Measurements from ENCODE around the gene NTN1. TPM values are rescaled to one million over a fixed set of nuclear protein-coding genes. Genes with fewer than 3 reads are reported as not detected.

Gene NTN1
- total and polyA plus RNA-seq, 2 of the 13 experiments (the other 11 are each of a cell fraction or from before 2014, with no cell fraction given) = 0.04 to 0.05 TPM

DNA sequence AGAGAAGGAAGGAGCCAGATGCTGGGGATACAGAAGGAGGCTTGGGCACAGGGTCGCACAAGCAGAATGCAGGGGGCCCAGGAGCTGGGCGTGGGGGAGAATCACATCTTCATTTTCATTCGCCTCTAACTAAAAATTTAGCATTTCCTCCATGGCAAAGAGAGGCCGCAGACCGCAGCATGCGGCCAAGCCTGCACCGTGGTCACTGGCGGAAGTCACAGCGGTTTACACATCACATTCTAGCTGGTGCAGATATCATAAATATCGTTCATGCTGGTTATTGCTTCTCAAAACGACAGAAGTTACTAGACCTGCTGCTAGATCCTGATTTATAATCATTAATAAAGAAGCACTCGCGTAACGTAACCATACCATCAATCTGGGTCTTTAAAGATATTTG lies 162.0 kb downstream of the NTN1 start:
- no TSS peak for BruUV-seq (replicated peaks)
- Histone ChIP-seq H3K9me3 (ENCODE audit: low read length) (no peaks in the 10 kb centered on the region), H3K27me3 (ENCODE audit: control insufficient read depth in 1 of 2, insufficient read depth in 2 of 2, low read length in 2 of 2) (peaks cover 15 to 85% of the 10 kb centered on the region in 2 experiments), H4K20me1 (ENCODE audit: insufficient read depth, low read length) (no peaks in the 10 kb centered on the region), H3K36me3 (replicated peaks in 1 of 2; ENCODE audit: control insufficient read depth in 1 of 2, insufficient read depth in 2 of 2, low read length in 2 of 2) (no peaks in the 10 kb centered on the region), H3K4me3 (replicated peaks in 1 of 3; ENCODE audit: insufficient read depth in 1 of 3, low read depth in 2 of 3, low read length in 3 of 3) (no peak overlapping the region), H2AFZ (ENCODE audit: low read length) (no peak overlapping the region), H3K79me2 (ENCODE audit: insufficient read depth, low read length) (no peaks in the 10 kb centered on the region), H3K4me2 (ENCODE audit: low read depth, low read length) (no peak overlapping the region), H3K27ac (ENCODE audit: extremely low read length, insufficient read depth, low read length) (no peak overlapping the region), H3K4me1 (ENCODE audit: insufficient read depth, low read length) (no peaks in the 10 kb centered on the region), H3K9ac (ENCODE audit: insufficient read depth, low read depth, low read length) (no peak overlapping the region)
- ATAC-seq (no peak), FAIRE-seq (no peak), DNase-seq (ENCODE audit: low spot score) (no peak)
- ChIA-PET CTCF (ENCODE audit: low intra/inter-chr PET ratio, low total read pairs) (no interaction called here), POLR2A (no interaction called here)
- in situ Hi-C loops (cut with HindIII; ENCODE audit: extremely low pct_ligation_motif_present, low pct_unique_long_range_greater_than_20kb) = no loop called here
- 66% methylated on average over 11 of the region's 14 CpGs for WGBS (ENCODE audit: low lambda C conversion rate)
- intact Hi-C loops (cut with micrococcal nuclease; ENCODE audit: unreplicated experiment) = no loop called here
- no peak for TF ChIP-seq ZNF839 (CRISPR knock-in tag; IDR thresholded peaks at IDR 0.05; ENCODE audit: borderline replicate concordance)
- TF ChIP-seq ZSCAN29 (CRISPR knock-in tag; conservative IDR thresholded peaks at IDR 0.05) = no peak
- no peak for TF ChIP-seq AGO1 (IDR thresholded peaks at IDR 0.05; ENCODE audit: low read depth, low read length, poor library complexity, severe bottlenecking)
- TF ChIP-seq TBL1XR1 (IDR thresholded peaks at IDR 0.05; ENCODE audit: borderline replicate concordance, low read length, partially characterized antibody) = no peak
- no peak for TF ChIP-seq ZNF354B (CRISPR knock-in tag; IDR thresholded peaks at IDR 0.05)
- TF ChIP-seq NR1H2 (CRISPR knock-in tag; IDR thresholded peaks at IDR 0.05; ENCODE audit: borderline replicate concordance, low read depth) = no peak
- TF ChIP-seq, protein P1, sequence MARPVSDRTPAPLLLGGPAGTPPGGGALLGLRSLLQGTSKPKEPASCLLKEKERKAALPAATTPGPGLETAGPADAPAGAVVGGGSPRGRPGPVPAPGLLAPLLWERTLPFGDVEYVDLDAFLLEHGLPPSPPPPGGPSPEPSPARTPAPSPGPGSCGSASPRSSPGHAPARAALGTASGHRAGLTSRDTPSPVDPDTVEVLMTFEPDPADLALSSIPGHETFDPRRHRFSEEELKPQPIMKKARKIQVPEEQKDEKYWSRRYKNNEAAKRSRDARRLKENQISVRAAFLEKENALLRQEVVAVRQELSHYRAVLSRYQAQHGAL (CRISPR knock-in tag; IDR thresholded peaks at IDR 0.05; ENCODE audit: not compliant biosample characterization) = no peak
- TF ChIP-seq, protein P2, sequence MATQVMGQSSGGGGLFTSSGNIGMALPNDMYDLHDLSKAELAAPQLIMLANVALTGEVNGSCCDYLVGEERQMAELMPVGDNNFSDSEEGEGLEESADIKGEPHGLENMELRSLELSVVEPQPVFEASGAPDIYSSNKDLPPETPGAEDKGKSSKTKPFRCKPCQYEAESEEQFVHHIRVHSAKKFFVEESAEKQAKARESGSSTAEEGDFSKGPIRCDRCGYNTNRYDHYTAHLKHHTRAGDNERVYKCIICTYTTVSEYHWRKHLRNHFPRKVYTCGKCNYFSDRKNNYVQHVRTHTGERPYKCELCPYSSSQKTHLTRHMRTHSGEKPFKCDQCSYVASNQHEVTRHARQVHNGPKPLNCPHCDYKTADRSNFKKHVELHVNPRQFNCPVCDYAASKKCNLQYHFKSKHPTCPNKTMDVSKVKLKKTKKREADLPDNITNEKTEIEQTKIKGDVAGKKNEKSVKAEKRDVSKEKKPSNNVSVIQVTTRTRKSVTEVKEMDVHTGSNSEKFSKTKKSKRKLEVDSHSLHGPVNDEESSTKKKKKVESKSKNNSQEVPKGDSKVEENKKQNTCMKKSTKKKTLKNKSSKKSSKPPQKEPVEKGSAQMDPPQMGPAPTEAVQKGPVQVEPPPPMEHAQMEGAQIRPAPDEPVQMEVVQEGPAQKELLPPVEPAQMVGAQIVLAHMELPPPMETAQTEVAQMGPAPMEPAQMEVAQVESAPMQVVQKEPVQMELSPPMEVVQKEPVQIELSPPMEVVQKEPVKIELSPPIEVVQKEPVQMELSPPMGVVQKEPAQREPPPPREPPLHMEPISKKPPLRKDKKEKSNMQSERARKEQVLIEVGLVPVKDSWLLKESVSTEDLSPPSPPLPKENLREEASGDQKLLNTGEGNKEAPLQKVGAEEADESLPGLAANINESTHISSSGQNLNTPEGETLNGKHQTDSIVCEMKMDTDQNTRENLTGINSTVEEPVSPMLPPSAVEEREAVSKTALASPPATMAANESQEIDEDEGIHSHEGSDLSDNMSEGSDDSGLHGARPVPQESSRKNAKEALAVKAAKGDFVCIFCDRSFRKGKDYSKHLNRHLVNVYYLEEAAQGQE (IDR thresholded peaks at IDR 0.05; ENCODE audit: borderline replicate concordance in 1 of 2, low read depth in 1 of 2, low read length in 2 of 2) = no peak
- TF ChIP-seq, protein P3, sequence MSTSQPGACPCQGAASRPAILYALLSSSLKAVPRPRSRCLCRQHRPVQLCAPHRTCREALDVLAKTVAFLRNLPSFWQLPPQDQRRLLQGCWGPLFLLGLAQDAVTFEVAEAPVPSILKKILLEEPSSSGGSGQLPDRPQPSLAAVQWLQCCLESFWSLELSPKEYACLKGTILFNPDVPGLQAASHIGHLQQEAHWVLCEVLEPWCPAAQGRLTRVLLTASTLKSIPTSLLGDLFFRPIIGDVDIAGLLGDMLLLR (CRISPR knock-in tag; IDR thresholded peaks at IDR 0.05) = no peak
- TF ChIP-seq SRSF1 (optimal IDR thresholded peaks at IDR 0.05; ENCODE audit: low read depth, low read length) = no peak
- no peak for TF ChIP-seq PAF1 (CRISPR knock-in tag; IDR thresholded peaks at IDR 0.05)
- no peak for TF ChIP-seq ZNF674 (CRISPR knock-in tag; IDR thresholded peaks at IDR 0.05; ENCODE audit: low read depth)
- TF ChIP-seq, protein P4, sequence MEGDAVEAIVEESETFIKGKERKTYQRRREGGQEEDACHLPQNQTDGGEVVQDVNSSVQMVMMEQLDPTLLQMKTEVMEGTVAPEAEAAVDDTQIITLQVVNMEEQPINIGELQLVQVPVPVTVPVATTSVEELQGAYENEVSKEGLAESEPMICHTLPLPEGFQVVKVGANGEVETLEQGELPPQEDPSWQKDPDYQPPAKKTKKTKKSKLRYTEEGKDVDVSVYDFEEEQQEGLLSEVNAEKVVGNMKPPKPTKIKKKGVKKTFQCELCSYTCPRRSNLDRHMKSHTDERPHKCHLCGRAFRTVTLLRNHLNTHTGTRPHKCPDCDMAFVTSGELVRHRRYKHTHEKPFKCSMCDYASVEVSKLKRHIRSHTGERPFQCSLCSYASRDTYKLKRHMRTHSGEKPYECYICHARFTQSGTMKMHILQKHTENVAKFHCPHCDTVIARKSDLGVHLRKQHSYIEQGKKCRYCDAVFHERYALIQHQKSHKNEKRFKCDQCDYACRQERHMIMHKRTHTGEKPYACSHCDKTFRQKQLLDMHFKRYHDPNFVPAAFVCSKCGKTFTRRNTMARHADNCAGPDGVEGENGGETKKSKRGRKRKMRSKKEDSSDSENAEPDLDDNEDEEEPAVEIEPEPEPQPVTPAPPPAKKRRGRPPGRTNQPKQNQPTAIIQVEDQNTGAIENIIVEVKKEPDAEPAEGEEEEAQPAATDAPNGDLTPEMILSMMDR (CRISPR knock-in tag; IDR thresholded peaks at IDR 0.05) = no peak
- TF ChIP-seq PITX1 (CRISPR knock-in tag; IDR thresholded peaks at IDR 0.05) = no peak
- no peak for TF ChIP-seq ZNF446 (CRISPR knock-in tag; IDR thresholded peaks at IDR 0.05)
- TF ChIP-seq ZNF782 (CRISPR knock-in tag; IDR thresholded peaks at IDR 0.05; ENCODE audit: borderline replicate concordance) = no peak
- no peak for TF ChIP-seq ZNF883 (CRISPR knock-in tag; IDR thresholded peaks at IDR 0.05; ENCODE audit: not compliant biosample characterization)
- TF ChIP-seq MAZ (IDR thresholded peaks at IDR 0.05; ENCODE audit: borderline replicate concordance, low read depth, low read length) = no peak
- no peak for TF ChIP-seq MAZ (CRISPR knock-in tag; IDR thresholded peaks at IDR 0.05; ENCODE audit: low read depth)

All from HepG2 (cell line).